H1 (cell line): ENCODE measurements around the gene HTR3C. TPM values are rescaled to one million over a fixed set of nuclear protein-coding genes. Genes with fewer than 3 reads are reported as not detected.

Source experiments
- CTCF ChIA-PET: fragments of 300-600 bp; sonication (Branson Sonifier 250); formaldehyde crosslinking; loops from one replicate; lab custom pipeline; 2021; ENCODE audit not compliant: partially characterized antibody; lab: Charles Lee
- POLR2A ChIA-PET: fragments of 300-600 bp; sonication (Branson Sonifier 250); formaldehyde crosslinking; loops from one replicate; lab custom pipeline; 2021; ENCODE audit warnings: inconsistent platforms; ENCODE audit not compliant: partially characterized antibody; lab: Charles Lee
- DNase-seq, 2 experiments: peaks; one replicate each; pipeline versions ENCODE4 v3.0.0 to v3.0.0-alpha.2; 2010 to 2022; ENCODE audit warnings: low spot score in 2 of 2, low read depth in 1 of 2, mixed read lengths in 1 of 2
- FAIRE-seq: peaks from 2 replicates; lab custom pipeline; 2011; peaks lifted over from hg19 to GRCh38; lab: Jason Lieb, UNC
- H2AFZ ChIP-seq: 2 replicates; pipeline ENCODE4 v1.8.1; 2012; ENCODE audit warnings: low read length, inconsistent platforms
- H2AK5ac ChIP-seq: 2 replicates; pipeline ENCODE4 v1.6.1; 2013; ENCODE audit warnings: low read depth, low read length
- H2BK120ac ChIP-seq: replicated peaks from 2 replicates; pipeline ENCODE3; 2013; ENCODE audit warnings: low read depth, low read length, inconsistent platforms
- H2BK12ac ChIP-seq: 2 replicates; pipeline ENCODE4 v1.6.1; 2013; ENCODE audit warnings: low read depth, low read length
- H2BK15ac ChIP-seq: 2 replicates; pipeline ENCODE4 v1.6.1; 2013; ENCODE audit warnings: low read length
- H2BK20ac ChIP-seq: 2 replicates; pipeline ENCODE4 v1.6.1; 2013; ENCODE audit warnings: low read length
- H2BK5ac ChIP-seq: 2 replicates; pipeline ENCODE4 v1.6.1; 2013; ENCODE audit warnings: low read depth, low read length
- H3K14ac ChIP-seq: 2 replicates; pipeline ENCODE4 v1.6.1; 2013; ENCODE audit warnings: inconsistent platforms; ENCODE audit not compliant: insufficient read length
- H3K18ac ChIP-seq: 2 replicates; pipeline ENCODE4 v1.6.1; 2013; ENCODE audit warnings: low read length; ENCODE audit errors: extremely low read depth
- H3K23ac ChIP-seq: 2 replicates; pipeline ENCODE4 v1.6.1; 2013; ENCODE audit warnings: inconsistent platforms; ENCODE audit not compliant: insufficient read length
- H3K23me2 ChIP-seq: 2 replicates; pipeline ENCODE4 v1.6.1; 2013; ENCODE audit warnings: low read depth, low read length
- H3K27ac ChIP-seq: 2 replicates; pipeline ENCODE4 v1.6.1; 2011; ENCODE audit warnings: low read depth, low read length, inconsistent platforms
- H3K27me3 ChIP-seq, 4 experiments: replicated peaks in 1 of 4; 1 replicate in 1 of 4; 2 replicates in 3 of 4; pipeline versions ENCODE4 v1.6.1 to v1.8.1; 2011 to 2013; ENCODE audit warnings: low read length in 3 of 4, mild to moderate bottlenecking in 3 of 4, inconsistent platforms in 2 of 4, mixed read lengths in 2 of 4, moderate library complexity in 1 of 4; ENCODE audit not compliant: control insufficient read depth in 3 of 4, insufficient read depth in 3 of 4; ENCODE audit errors: extremely low read depth in 1 of 4
- H3K36me3 ChIP-seq, 4 experiments: 2 replicates each; pipeline versions ENCODE4 v1.6.1 to v1.8.1; 2011 to 2013; ENCODE audit warnings: mild to moderate bottlenecking in 4 of 4, low read length in 3 of 4, moderate library complexity in 2 of 4, control low read depth in 1 of 4, inconsistent platforms in 1 of 4; ENCODE audit not compliant: insufficient read depth in 4 of 4, control insufficient read depth in 2 of 4
- H3K4ac ChIP-seq: replicated peaks from 2 replicates; pipeline ENCODE3; 2013; ENCODE audit warnings: low read length, low read depth, mixed read lengths, inconsistent platforms; ENCODE audit not compliant: insufficient read length
- H3K4me1 ChIP-seq, 4 experiments: replicated peaks in 1 of 4; 1 replicate in 1 of 4; 2 replicates in 3 of 4; pipeline versions ENCODE4 v1.6.1 to v1.8.1; 2011 to 2013; ENCODE audit warnings: low read length in 3 of 4, inconsistent platforms in 2 of 4, mixed read lengths in 1 of 4; ENCODE audit not compliant: insufficient read depth in 4 of 4, control insufficient read depth in 3 of 4
- H3K4me2 ChIP-seq, 2 experiments: 2 replicates each; pipeline versions ENCODE4 v1.6.1 to v1.8.1; 2011 to 2013; ENCODE audit warnings: low read depth in 2 of 2, low read length in 2 of 2, control low read depth in 1 of 2, inconsistent platforms in 1 of 2, mild to moderate bottlenecking in 1 of 2; ENCODE audit not compliant: insufficient read depth in 1 of 2
- H3K4me3 ChIP-seq, 4 experiments: fragments of 200-600, 300-600 bp in 1 of 4; sonication (generic), shearing (Covaris generic), sonication (Bioruptor Twin) in 1 of 4; 2 replicates each; pipeline versions ENCODE4 v1.5.1 to v1.8.1; 2011 to 2016; ENCODE audit warnings: low read length in 4 of 4, low read depth in 3 of 4, control low read depth in 2 of 4, inconsistent platforms in 2 of 4, mild to moderate bottlenecking in 2 of 4, mixed read lengths in 1 of 4, moderate library complexity in 1 of 4; ENCODE audit not compliant: insufficient read depth in 2 of 4; ENCODE audit errors: extremely low read depth in 1 of 4
- H3K56ac ChIP-seq: replicated peaks from 2 replicates; pipeline ENCODE3; 2013; ENCODE audit warnings: low read depth, mild to moderate bottlenecking, mixed read lengths, low read length, inconsistent platforms; ENCODE audit not compliant: insufficient read length
- H3K79me1 ChIP-seq: 2 replicates; pipeline ENCODE4 v1.6.1; 2013; ENCODE audit warnings: low read depth, low read length, control low read depth
- H3K79me2 ChIP-seq, 2 experiments: 2 replicates each; pipeline versions ENCODE4 v1.6.1 to v1.8.1; 2012 to 2013; ENCODE audit warnings: low read length in 2 of 2, mild to moderate bottlenecking in 2 of 2, inconsistent platforms in 1 of 2; ENCODE audit not compliant: insufficient read depth in 2 of 2, control insufficient read depth in 1 of 2
- H3K9ac ChIP-seq, 4 experiments: replicated peaks in 1 of 4; 1 replicate in 1 of 4; 2 replicates in 3 of 4; pipeline versions ENCODE4 v1.6.1 to v1.8.1; 2011 to 2013; ENCODE audit warnings: low read depth in 3 of 4, low read length in 3 of 4, control low read depth in 2 of 4, mild to moderate bottlenecking in 2 of 4, moderate library complexity in 2 of 4, inconsistent platforms in 1 of 4; ENCODE audit errors: extremely low read depth in 1 of 4
- H3K9me3 ChIP-seq, 2 experiments: 2 replicates each; pipeline versions ENCODE4 v1.6.1 to v1.8.1; 2012 to 2013; ENCODE audit warnings: mild to moderate bottlenecking in 2 of 2, moderate library complexity in 2 of 2, control low read depth in 1 of 2, inconsistent platforms in 1 of 2, low read depth in 1 of 2, low read length in 1 of 2, mixed read lengths in 1 of 2; ENCODE audit not compliant: insufficient read depth in 2 of 2
- H4K20me1 ChIP-seq, 2 experiments: replicated peaks in 1 of 2; 2 replicates each; pipeline versions ENCODE3 to v1.8.1; 2011 to 2013; ENCODE audit warnings: inconsistent platforms in 2 of 2, low read length in 2 of 2, mild to moderate bottlenecking in 1 of 2; ENCODE audit not compliant: insufficient read depth in 2 of 2, control insufficient read depth in 1 of 2
- H4K5ac ChIP-seq: 2 replicates; pipeline ENCODE4 v1.6.1; 2013; ENCODE audit warnings: low read length, low read depth, mixed read lengths, inconsistent platforms; ENCODE audit not compliant: insufficient read length
- H4K8ac ChIP-seq: 2 replicates; pipeline ENCODE4 v1.8.0; 2013; ENCODE audit warnings: mild to moderate bottlenecking, moderate library complexity, low read length, inconsistent platforms; ENCODE audit not compliant: insufficient read depth; ENCODE audit errors: extremely low read depth
- H4K91ac ChIP-seq: replicated peaks from 2 replicates; pipeline ENCODE3; 2013; ENCODE audit warnings: low read length, mixed read lengths, inconsistent platforms; ENCODE audit not compliant: insufficient read length
- CEBPB ChIP-seq: IDR thresholded peaks from 2 replicates; pipeline ENCODE4 v1.6.1; 2012; ENCODE audit warnings: low read depth, low read length
- EP300 ChIP-seq, 2 experiments: IDR thresholded peaks; 1 replicate in 1 of 2; 2 replicates in 1 of 2; pipeline ENCODE4 v1.6.1; 2011 to 2012; ENCODE audit warnings: low read depth in 2 of 2, low read length in 2 of 2, mild to moderate bottlenecking in 2 of 2, borderline replicate concordance in 1 of 2, inconsistent platforms in 1 of 2, moderate library complexity in 1 of 2
- FOSL1 ChIP-seq: IDR thresholded peaks from 2 replicates; pipeline ENCODE4 v1.6.1; 2011; ENCODE audit warnings: mild to moderate bottlenecking, low read depth, low read length, moderate library complexity; ENCODE audit not compliant: insufficient read depth
- JUN ChIP-seq: IDR thresholded peaks from 2 replicates; pipeline ENCODE4 v1.6.1; 2011; ENCODE audit warnings: low read depth, mild to moderate bottlenecking, improper control_type of control experiment, low read length
- KDM4A ChIP-seq: IDR thresholded peaks from one replicate; pipeline ENCODE4 v1.7.1; 2012; ENCODE audit warnings: low read depth, mild to moderate bottlenecking, moderate library complexity, low read length, inconsistent platforms; ENCODE audit not compliant: severe bottlenecking
- MAFK ChIP-seq: IDR thresholded peaks from 2 replicates; pipeline ENCODE4 v1.6.1; 2012; ENCODE audit warnings: low read depth, mild to moderate bottlenecking, improper control_type of control experiment, low read length
- NANOG ChIP-seq: IDR thresholded peaks from 2 replicates; pipeline ENCODE4 v1.6.1; 2011; ENCODE audit warnings: low read length, low read depth, mild to moderate bottlenecking, inconsistent platforms; ENCODE audit not compliant: insufficient read depth, poor library complexity, severe bottlenecking
- PHF8 ChIP-seq: fragments of 200-600 bp; sonication (generic); conservative IDR thresholded peaks from 2 replicates; pipeline ENCODE4 v1.7.1; 2012; ENCODE audit warnings: low read depth, mild to moderate bottlenecking, inconsistent platforms, low read length, moderate library complexity
- SIX5 ChIP-seq: IDR thresholded peaks from 2 replicates; pipeline ENCODE4 v1.6.1; 2011; ENCODE audit warnings: mild to moderate bottlenecking, low read depth, low read length
- SP1 ChIP-seq: IDR thresholded peaks from 2 replicates; pipeline ENCODE4 v1.6.1; 2011; ENCODE audit warnings: low read depth, low read length
- YY1 ChIP-seq: IDR thresholded peaks from 2 replicates; pipeline ENCODE4 v1.6.1; 2011; ENCODE audit warnings: low read depth, mild to moderate bottlenecking, low read length
- ZNF274 ChIP-seq: IDR thresholded peaks from 2 replicates; pipeline ENCODE4 v1.7.0; 2012; ENCODE audit warnings: low read length, borderline replicate concordance; ENCODE audit errors: extremely low read depth
- WGBS, 2 experiments: shearing (Covaris generic) in 1 of 2; methylation state at CpG; one replicate each; pipeline versions ENCODE4 v1.1.6 to v1.1.7; 2013 to 2015; ENCODE audit warnings: low lambda C conversion rate in 2 of 2, mixed read lengths in 2 of 2, inconsistent platforms in 1 of 2, low coverage in 1 of 2, missing lambda C conversion rate in 1 of 2; ENCODE audit not compliant: insufficient replicate concordance in 2 of 2, insufficient coverage in 1 of 2, insufficient read length in 1 of 2; ENCODE audit errors: extremely low coverage in 1 of 2, missing lambda C conversion rate in 1 of 2; 5-methylcytosine and 5-hydroxymethylcytosine counted together
- polyA plus RNA-seq, 7 experiments: library from polyadenylated mRNA; depleted of rRNA in 3 of 7; stranded (reverse) in 5 of 7; unstranded in 2 of 7; fragments of >200 nt in 5 of 7; fragments of 200-250 nt in 2 of 7; gene quantifications; 1 replicate in 5 of 7; 2 replicates in 1 of 7; 4 replicates in 1 of 7; pipeline versions ENCODE4 v1.2.1 to v1.2.3, GENCODE V29; 2011 to 2013; ENCODE audit warnings: missing spikeins in 2 of 7, mixed read lengths in 2 of 7
- total RNA-seq: library from RNA; stranded (reverse); fragmentation: NEBNext Ultra II Directional; extraction: Animal tissue kit (Norgen Biotek cat#: 25700); gene quantifications from 2 replicates; pipeline ENCODE4 v1.2.1, GENCODE V29; 2021
- TF ChIP-seq, protein P1 (sequence below): IDR thresholded peaks from 2 replicates; pipeline ENCODE4 v1.6.1; 2011; ENCODE audit warnings: low read depth, mild to moderate bottlenecking, low read length; ENCODE audit not compliant: insufficient read depth

Gene HTR3C
- total and polyA plus RNA-seq, 2 of the 8 experiments (the other 6 are each of a cell fraction or from before 2014, with no cell fraction given), result 0.03 TPM; not detected in 1

DNA sequence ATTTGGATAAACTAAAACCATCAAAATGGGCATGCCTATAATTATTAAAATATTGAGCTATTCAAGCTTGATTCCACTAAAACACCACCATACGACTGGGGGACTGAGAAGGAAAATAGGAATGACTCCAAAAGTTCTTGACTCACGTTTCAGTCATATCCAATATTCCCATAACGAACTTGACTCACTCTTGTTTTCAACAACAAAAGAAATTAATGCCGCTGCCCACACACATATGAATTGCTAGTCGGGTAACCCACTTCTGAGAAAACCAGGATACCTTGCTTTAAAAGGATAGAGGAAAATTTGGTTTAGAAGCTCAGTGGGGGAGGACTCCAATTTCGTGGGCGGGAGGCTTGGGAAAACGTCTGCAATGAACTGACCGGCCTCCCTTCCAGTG is 5.2 kb downstream of the HTR3C start:
- no peaks in the 10 kb centered on the region for H3K23me2 ChIP-seq
- H3K27me3 ChIP-seq, result no peaks in the 10 kb centered on the region
- no peaks in the 10 kb centered on the region for H4K20me1 ChIP-seq
- no peak overlapping the region for H3K14ac ChIP-seq
- no peak overlapping the region for H3K18ac ChIP-seq
- H3K9me3 ChIP-seq, result no peaks in the 10 kb centered on the region
- H3K4me3 ChIP-seq, result no peak overlapping the region
- H2BK15ac ChIP-seq, result no peak overlapping the region
- POLR2A ChIA-PET, result interaction anchor here (1.3 to 1.7 kb wide), 2 partner anchors 25 to 37 kb away, joined by 3 to 4 read pairs; no protein-coding TSS in a partner anchor
- 0 out of 7 replicates have a peak, but pooled peaks cover 0 to 2% (median 0%) of the 10 kb centered on the region in 4 experiments for H3K4me1 ChIP-seq
- no peaks in the 10 kb centered on the region for H3K79me1 ChIP-seq
- no peak overlapping the region for H3K56ac ChIP-seq
- H3K36me3 ChIP-seq, result no peaks in the 10 kb centered on the region
- no peak overlapping the region for H3K9ac ChIP-seq
- H2BK5ac ChIP-seq, result no peak overlapping the region
- no peak overlapping the region for H3K4me2 ChIP-seq
- H2BK20ac ChIP-seq, result no peak overlapping the region
- DNase-seq (no peak), FAIRE-seq (no peak)
- H3K4ac ChIP-seq, result no peak overlapping the region
- H4K91ac ChIP-seq, result no peak overlapping the region
- no peak overlapping the region for H3K27ac ChIP-seq
- no peak overlapping the region for H2AK5ac ChIP-seq
- no peak overlapping the region for H3K23ac ChIP-seq
- 84% methylated on average over 9 of the region's 9 CpGs; no CpG with 5 or more reads in 1 of the 2 experiments for WGBS, 2 experiments
- no peaks in the 10 kb centered on the region for H3K79me2 ChIP-seq
- H2AFZ ChIP-seq, result no peak overlapping the region
- CTCF ChIA-PET, result interaction anchor here (0.8 to 2.1 kb wide), 5 partner anchors 17 to 597 kb away, joined by 3 to 7 read pairs (median 4); no protein-coding TSS in a partner anchor
- H2BK12ac ChIP-seq, result no peak overlapping the region
- no peak overlapping the region for H4K8ac ChIP-seq
- no peak overlapping the region for H4K5ac ChIP-seq
- H2BK120ac ChIP-seq, result no peak overlapping the region
- no peak for TF ChIP-seq MAFK
- TF ChIP-seq PHF8, result no peak
- no peak for TF ChIP-seq SIX5
- no peak for TF ChIP-seq NANOG
- no peak for TF ChIP-seq JUN
- no peak for TF ChIP-seq ZNF274
- no peak for TF ChIP-seq YY1
- no peak for TF ChIP-seq KDM4A
- TF ChIP-seq EP300 (IDR thresholded peaks at IDR 0.05; ENCODE audit: borderline replicate concordance in 1 of 2, low read depth in 2 of 2, low read length in 2 of 2), result no peak
- no peak for TF ChIP-seq CEBPB
- TF ChIP-seq FOSL1, result no peak
- TF ChIP-seq, protein P1, sequence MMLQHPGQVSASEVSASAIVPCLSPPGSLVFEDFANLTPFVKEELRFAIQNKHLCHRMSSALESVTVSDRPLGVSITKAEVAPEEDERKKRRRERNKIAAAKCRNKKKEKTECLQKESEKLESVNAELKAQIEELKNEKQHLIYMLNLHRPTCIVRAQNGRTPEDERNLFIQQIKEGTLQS, result no peak
- TF ChIP-seq SP1, result no peak
